ENCODE results near the gene VANGL2. TPM values are rescaled to one million over a fixed set of nuclear protein-coding genes. Genes with fewer than 3 reads are reported as not detected.

VANGL2 gene
- total RNA-seq, 1 donor from 2014 or later: 5.5 TPM

- ATAC-seq (ENCODE audit: low read depth) (no peak), DNase-seq (no peak)
- ChIA-PET CTCF (interaction anchor here (0.8 to 1.1 kb wide), 2 partner anchors 18 to 103 kb away, joined by 3 to 4 read pairs; no protein-coding TSS in a partner anchor), POLR2A (interaction anchor here (0.7 kb wide), 1 partner anchor 205 kb away, joined by 6 read pairs; no protein-coding TSS in a partner anchor)
- no peak overlapping the region for H3K4me3 Mint-ChIP-seq
- TF ChIP-seq CTCF (IDR thresholded peaks at IDR 0.05): no peak
- intact Hi-C loops (cut with micrococcal nuclease): no loop called here
- H3K36me3 Mint-ChIP-seq (ENCODE audit: low read depth): no peaks in the 10 kb centered on the region
- H3K27ac Mint-ChIP-seq: no peak overlapping the region
- peaks cover 3% of the 10 kb centered on the region for H3K27me3 Mint-ChIP-seq
- peaks cover 5% of the 10 kb centered on the region for H3K4me1 Mint-ChIP-seq
- H3K9me3 Mint-ChIP-seq: no peaks in the 10 kb centered on the region
Measured at GRCh38 chr1:160394673-160395072, 5.7 kb upstream of the VANGL2 start.

- Mint-ChIP-seq H3K4me1 (peaks cover 22% of the 10 kb centered on the region), H3K36me3 (ENCODE audit: low read depth) (no peaks in the 10 kb centered on the region), H3K4me3 (no peak overlapping the region), H3K9me3 (no peaks in the 10 kb centered on the region), H3K27ac (no peak overlapping the region), H3K27me3 (peaks cover 3% of the 10 kb centered on the region)
- CTCF ChIA-PET: interaction anchor here (1.9 kb wide), 1 partner anchor 21 kb away, joined by 5 read pairs; no protein-coding TSS in a partner anchor
- intact Hi-C loops (cut with micrococcal nuclease): no loop called here
- DNase-seq (no peak), ATAC-seq (ENCODE audit: low read depth) (no peak)
- POLR2A ChIA-PET: interaction anchor here (0.8 kb wide), 1 partner anchor 109 kb away, joined by 3 read pairs; no protein-coding TSS in a partner anchor
- TF ChIP-seq CTCF (IDR thresholded peaks at IDR 0.05): no peak
Measured at GRCh38 chr1:160397651-160398050, 2.7 kb upstream of the VANGL2 start.

DNA sequence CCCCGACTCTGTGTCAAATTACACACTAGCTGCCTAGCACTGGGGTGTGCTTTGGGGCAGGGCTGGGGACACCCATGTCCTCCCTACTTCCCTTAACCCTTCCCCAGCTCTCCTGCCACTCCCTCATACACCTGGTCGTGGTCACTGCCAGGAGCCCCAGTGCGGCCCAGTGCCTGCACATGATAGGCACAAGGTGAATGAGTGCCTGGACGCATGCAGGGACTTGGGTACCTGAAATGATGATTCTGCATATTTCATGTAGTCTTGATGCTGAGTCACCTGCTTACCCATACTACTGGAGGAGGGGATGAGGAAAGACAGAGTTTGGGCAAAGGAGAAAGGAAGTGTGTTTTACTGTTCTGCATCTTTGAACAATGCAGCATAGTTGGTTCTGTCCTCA, 1.5 kb upstream of the VANGL2 start:
- H3K4me1 Mint-ChIP-seq: peaks cover 33% of the 10 kb centered on the region
- peak overlapping the region; percentile 54 for H3K4me3 Mint-ChIP-seq
- H3K27me3 Mint-ChIP-seq: peaks cover 3% of the 10 kb centered on the region
- DNase-seq (no peak), ATAC-seq (ENCODE audit: low read depth) (no peak)
- intact Hi-C loops (cut with micrococcal nuclease): no loop called here
- H3K36me3 Mint-ChIP-seq (ENCODE audit: low read depth): no peaks in the 10 kb centered on the region
- POLR2A ChIA-PET: no interaction called here
- peak overlapping the region; percentile 10 for H3K27ac Mint-ChIP-seq
- CTCF ChIA-PET: interaction anchor here (0.9 to 1.9 kb wide), 2 partner anchors 22 to 208 kb away, joined by 3 to 5 read pairs; no protein-coding TSS in a partner anchor
- H3K9me3 Mint-ChIP-seq: no peaks in the 10 kb centered on the region
- TF ChIP-seq CTCF (IDR thresholded peaks at IDR 0.05): no peak

DNA sequence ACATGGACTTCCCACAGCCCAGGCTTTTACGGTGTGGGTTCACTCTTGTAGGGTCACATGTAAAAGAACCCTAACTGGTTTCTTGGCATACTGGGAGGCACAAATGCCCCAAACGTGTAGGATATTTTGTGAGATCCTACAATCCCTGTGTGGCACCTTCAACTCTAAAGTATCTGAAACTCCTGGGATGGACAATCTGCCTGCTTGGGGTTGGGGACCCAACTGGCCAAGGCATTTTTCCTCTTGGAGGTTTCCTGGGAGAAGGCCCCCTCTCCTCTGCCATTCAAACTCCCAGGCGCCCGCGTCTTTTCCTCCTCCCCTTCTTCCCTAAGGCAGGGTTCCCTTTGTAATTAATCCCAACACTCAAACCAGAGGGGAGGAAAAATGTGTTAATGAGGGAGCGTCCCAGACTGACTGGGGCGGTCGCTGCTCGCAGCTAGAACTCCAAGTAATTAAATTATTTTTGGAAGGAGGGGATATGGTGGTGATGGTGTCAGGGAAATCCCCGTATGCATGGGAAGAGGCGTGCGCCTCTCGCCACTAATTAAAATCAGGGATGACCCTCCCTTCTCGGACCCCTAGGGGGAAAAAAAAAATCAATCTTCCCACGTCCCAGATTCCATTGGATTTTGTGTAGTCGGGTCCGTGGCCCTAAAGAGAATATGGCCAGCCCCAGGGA, 681 bp upstream of the VANGL2 start:
- ATAC-seq (ENCODE audit: low read depth): no peak
- POLR2A ChIA-PET: interaction anchor here (0.6 to 0.7 kb wide), 2 partner anchors 143 to 733 kb away, joined by 3 to 5 read pairs; no protein-coding TSS in a partner anchor
- intact Hi-C loops (cut with micrococcal nuclease): no loop called here
- Mint-ChIP-seq H3K4me3 (peak overlapping the region; percentile 71), H3K36me3 (ENCODE audit: low read depth) (no peaks in the 10 kb centered on the region), H3K27me3 (no peaks in the 10 kb centered on the region), H3K9me3 (no peaks in the 10 kb centered on the region), H3K27ac (no peak overlapping the region), H3K4me1 (peaks cover 42% of the 10 kb centered on the region)
- DNase-seq: no peak
- CTCF ChIA-PET: no interaction called here
- TF ChIP-seq CTCF (IDR thresholded peaks at IDR 0.05): no peak

DNA sequence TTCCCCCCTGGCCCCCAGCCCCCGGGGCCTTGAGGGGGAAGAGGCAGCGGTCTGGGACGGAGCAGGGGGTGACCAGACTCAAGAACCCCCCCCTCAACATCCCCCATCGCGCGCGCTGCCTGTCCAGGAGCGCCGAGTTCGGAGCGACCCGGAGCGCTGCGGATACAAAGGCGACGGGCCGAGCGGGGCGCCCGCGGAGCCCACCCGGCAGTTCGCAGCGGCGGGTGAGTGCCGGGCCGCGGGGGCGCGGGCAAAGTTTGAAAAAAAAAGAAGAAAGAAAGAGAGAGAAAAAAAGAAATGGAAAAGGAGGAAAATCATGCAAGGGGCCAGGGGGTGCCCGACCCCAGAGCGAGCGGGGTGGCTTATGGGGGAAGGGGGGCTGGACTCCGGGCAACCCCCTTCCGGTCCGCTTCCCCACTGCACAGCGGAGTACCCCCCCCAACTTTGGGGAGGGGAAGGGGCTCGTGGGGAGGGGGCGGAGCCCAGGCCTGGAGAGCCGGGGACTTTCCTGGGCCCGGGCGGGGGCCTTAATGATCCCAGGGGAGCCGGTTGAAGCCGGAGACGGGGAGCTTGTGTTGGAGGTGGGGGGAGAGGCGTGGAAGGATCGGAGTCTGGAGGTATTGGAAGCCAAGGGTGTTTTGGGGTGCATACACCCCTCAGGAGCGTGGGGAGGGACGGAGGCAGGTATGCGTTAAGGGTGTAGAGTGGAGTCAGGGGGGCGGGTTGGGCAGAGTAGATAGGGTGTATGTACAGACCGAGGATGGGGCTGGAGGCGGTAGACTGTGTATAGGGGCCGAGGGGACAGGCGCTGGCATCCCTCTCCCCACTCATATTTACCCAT, 502 bp downstream of the VANGL2 start:
- H3K36me3 Mint-ChIP-seq (ENCODE audit: low read depth): no peaks in the 10 kb centered on the region
- no peak for TF ChIP-seq CTCF (IDR thresholded peaks at IDR 0.05)
- intact Hi-C loops (cut with micrococcal nuclease): no loop called here
- H3K9me3 Mint-ChIP-seq: no peaks in the 10 kb centered on the region
- DNase-seq: peak; percentile 44
- no peaks in the 10 kb centered on the region for H3K27me3 Mint-ChIP-seq
- ChIA-PET CTCF (no interaction called here), POLR2A (interaction anchor here (0.6 to 1.3 kb wide), 4 partner anchors 47 to 721 kb away, joined by 3 to 9 read pairs (median 6); no protein-coding TSS in a partner anchor)
- H3K4me3 Mint-ChIP-seq: peak overlapping the region; percentile 84
- ATAC-seq (ENCODE audit: low read depth): peak; percentile 49
- H3K27ac Mint-ChIP-seq: peak overlapping the region; percentile 68
- peaks cover 48% of the 10 kb centered on the region for H3K4me1 Mint-ChIP-seq
